ENCODE measurements around the gene PIEZO2.

Gene PIEZO2

DNA sequence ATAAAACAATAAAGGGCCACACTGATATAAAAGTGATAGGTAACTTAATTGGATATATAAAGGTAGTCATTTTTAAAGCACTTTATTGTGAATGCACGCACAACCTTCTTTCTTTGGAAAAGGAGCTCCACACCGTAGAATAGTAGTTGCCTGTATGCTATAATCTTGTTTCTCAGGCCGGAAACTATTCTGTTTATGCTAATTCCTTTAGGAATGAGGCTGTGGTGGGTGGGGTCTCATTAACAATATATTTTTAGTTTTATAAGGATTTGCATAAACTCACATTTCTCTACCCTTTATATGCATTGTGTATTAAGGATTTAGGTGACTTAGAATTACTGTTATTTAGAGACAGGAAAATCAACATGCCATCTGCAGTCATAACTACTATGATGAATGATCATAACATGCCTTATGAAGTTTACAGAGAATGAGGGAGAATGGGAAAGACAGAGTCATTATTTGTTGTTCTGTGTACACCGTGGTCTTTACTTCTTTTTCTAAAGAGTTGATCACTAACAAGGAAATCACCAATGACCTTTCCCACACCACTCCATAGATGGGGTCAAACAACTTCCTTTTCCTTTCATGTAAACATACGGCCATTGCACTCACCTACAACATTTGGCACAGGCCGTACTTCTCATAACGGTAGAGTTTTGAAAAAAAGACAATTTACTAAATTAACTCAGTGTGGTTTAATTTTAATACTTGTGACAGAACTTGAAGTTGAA lies 84.5 kb downstream of the PIEZO2 start:
- TF ChIP-seq, protein P1, sequence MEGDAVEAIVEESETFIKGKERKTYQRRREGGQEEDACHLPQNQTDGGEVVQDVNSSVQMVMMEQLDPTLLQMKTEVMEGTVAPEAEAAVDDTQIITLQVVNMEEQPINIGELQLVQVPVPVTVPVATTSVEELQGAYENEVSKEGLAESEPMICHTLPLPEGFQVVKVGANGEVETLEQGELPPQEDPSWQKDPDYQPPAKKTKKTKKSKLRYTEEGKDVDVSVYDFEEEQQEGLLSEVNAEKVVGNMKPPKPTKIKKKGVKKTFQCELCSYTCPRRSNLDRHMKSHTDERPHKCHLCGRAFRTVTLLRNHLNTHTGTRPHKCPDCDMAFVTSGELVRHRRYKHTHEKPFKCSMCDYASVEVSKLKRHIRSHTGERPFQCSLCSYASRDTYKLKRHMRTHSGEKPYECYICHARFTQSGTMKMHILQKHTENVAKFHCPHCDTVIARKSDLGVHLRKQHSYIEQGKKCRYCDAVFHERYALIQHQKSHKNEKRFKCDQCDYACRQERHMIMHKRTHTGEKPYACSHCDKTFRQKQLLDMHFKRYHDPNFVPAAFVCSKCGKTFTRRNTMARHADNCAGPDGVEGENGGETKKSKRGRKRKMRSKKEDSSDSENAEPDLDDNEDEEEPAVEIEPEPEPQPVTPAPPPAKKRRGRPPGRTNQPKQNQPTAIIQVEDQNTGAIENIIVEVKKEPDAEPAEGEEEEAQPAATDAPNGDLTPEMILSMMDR (IDR thresholded peaks at IDR 0.05; ENCODE audit: low read depth, low read length), result no peak
- H3K27me3 ChIP-seq, result no peaks in the 10 kb centered on the region
- DNase-seq, result no peak

DNA sequence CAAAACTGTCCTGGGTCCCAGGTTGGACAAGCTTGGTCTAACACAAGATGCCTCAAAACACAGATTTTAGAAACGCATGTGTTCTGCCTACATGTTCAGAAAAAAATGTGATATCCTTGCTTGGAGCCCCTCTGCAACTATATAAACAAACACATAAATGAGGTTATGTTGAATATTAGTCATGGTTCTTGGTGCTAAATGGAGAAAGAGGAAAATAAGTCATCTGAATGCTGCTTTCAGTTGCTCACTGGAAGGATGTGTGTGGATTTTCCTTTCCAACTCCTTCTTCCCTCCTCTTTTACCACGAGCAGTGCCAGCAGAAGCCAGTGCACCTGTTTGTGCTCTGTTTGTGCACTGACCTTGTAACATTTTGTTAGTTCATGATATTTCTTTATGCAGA lies 85.3 kb downstream of the PIEZO2 start:
- no peaks in the 10 kb centered on the region for H3K4me1 ChIP-seq
- H3K36me3 ChIP-seq, result no peaks in the 10 kb centered on the region
- no peaks in the 10 kb centered on the region for H3K27me3 ChIP-seq
- H3K9me3 ChIP-seq, result no peaks in the 10 kb centered on the region
- H3K4me3 ChIP-seq (ENCODE audit: low read depth, low read length), result no peak overlapping the region
- no peak for DNase-seq
- TF ChIP-seq, protein P1 (IDR thresholded peaks at IDR 0.05; ENCODE audit: low read depth, low read length), result no peak

More for the DNA sequence above, 84.5 kb downstream of the PIEZO2 start:
- H3K9me3 ChIP-seq, result no peaks in the 10 kb centered on the region
- H3K4me1 ChIP-seq, result no peaks in the 10 kb centered on the region
- no peaks in the 10 kb centered on the region for H3K36me3 ChIP-seq
- H3K4me3 ChIP-seq (ENCODE audit: low read depth, low read length), result no peak overlapping the region

DNA sequence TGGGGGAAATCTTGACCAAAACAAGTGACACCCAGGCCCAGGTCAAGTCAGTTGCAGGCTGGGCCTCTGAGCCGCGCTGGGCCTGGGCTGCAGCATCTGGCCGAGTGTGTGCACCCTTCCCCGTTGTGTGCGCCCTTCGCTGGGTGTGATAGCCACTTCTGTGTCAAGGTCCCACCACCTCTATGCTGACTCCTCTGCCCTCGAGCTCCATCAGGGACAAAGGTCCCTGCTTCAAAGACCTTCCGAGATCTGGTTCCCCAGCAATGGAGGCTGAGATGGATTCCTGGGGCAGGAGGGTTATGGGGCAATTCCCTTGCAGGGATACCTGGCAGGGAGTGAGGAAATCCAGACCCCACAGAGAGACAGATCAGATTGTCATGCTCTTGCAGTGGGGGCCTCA lies 93.6 kb downstream of the PIEZO2 start:
- H3K4me1 ChIP-seq, result no peaks in the 10 kb centered on the region
- no peak overlapping the region for H3K4me3 ChIP-seq (ENCODE audit: low read depth, low read length)
- H3K27me3 ChIP-seq, result no peaks in the 10 kb centered on the region
- no peaks in the 10 kb centered on the region for H3K9me3 ChIP-seq
- TF ChIP-seq, protein P1 (IDR thresholded peaks at IDR 0.05; ENCODE audit: low read depth, low read length), result no peak
- H3K36me3 ChIP-seq, result no peaks in the 10 kb centered on the region
- DNase-seq, result no peak

DNA sequence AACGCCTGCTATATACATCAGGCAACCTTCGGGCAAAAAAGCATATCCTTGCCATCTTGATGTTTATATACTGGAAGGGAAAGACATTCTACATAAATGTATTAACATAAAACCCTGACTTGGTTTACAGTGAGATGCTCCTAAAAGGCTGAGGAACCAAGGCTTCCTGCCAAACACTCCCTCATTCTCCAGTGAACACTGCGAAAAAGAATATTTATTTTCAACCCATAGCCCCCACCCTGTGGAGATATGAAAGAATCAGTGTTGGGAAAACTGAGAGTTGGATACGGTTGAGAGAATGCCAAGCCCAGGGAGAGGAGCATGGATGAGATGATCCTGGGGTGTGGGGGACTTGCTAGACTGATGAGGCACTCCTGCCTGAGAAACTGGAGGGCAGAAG lies 94.9 kb downstream of the PIEZO2 start:
- H3K9me3 ChIP-seq, result no peaks in the 10 kb centered on the region
- no peaks in the 10 kb centered on the region for H3K4me1 ChIP-seq
- TF ChIP-seq, protein P1 (IDR thresholded peaks at IDR 0.05; ENCODE audit: low read depth, low read length), result no peak
- no peaks in the 10 kb centered on the region for H3K27me3 ChIP-seq
- H3K36me3 ChIP-seq, result no peaks in the 10 kb centered on the region
- DNase-seq, result no peak
- H3K4me3 ChIP-seq (ENCODE audit: low read depth, low read length), result no peak overlapping the region

DNA sequence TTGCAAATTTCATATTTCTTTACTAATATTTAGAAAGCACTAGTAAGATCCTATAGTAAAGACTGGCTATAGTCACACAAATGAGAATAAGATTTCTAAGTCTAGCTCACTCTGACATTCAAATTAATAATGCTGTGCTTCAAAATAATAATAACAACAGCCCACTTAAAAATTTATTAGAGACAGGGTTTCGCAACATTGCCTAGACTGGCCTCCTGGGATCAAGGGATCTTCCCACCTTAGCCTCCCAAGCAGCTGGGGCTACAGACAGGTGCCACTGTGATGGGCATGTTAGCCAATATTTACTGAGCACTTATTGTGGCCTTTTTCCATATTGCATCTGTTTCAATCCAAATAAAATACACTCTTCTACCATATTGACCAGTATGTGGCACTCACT lies 96.1 kb downstream of the PIEZO2 start:
- Histone ChIP-seq H3K36me3 (no peaks in the 10 kb centered on the region), H3K4me1 (no peaks in the 10 kb centered on the region), H3K9me3 (no peaks in the 10 kb centered on the region), H3K4me3 (ENCODE audit: low read depth, low read length) (no peak overlapping the region), H3K27me3 (no peaks in the 10 kb centered on the region)
- TF ChIP-seq, protein P1 (IDR thresholded peaks at IDR 0.05; ENCODE audit: low read depth, low read length), result no peak
- DNase-seq, result no peak

DNA sequence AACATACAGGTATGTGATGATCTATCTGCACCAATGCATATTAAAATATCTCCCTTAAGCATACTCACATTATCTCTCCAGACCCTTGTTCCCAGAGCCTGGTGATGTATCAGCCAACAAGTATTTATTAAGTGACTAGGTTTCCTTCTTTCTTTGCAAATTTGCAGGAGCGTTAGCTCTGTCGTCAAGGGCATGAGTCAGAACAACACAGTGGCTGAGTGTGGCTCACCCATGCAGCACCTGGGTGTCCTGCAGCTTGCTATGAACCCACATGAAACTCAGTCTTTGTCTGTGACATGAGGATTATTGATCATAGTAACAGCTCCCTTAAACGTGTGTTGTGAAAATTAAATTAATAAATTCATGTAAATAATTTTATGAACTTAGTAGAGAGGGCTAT lies 96.6 kb downstream of the PIEZO2 start:
- no peak for DNase-seq
- Histone ChIP-seq H3K27me3 (no peaks in the 10 kb centered on the region), H3K9me3 (no peaks in the 10 kb centered on the region), H3K4me1 (no peaks in the 10 kb centered on the region), H3K36me3 (no peaks in the 10 kb centered on the region), H3K4me3 (ENCODE audit: low read depth, low read length) (no peak overlapping the region)
- TF ChIP-seq, protein P1 (IDR thresholded peaks at IDR 0.05; ENCODE audit: low read depth, low read length), result no peak
